Measurements from ENCODE around the gene FBXO31. TPM values are rescaled to one million over a fixed set of nuclear protein-coding genes. Genes with fewer than 3 reads are reported as not detected.

Gene FBXO31
- total and polyA plus RNA-seq, 2 of the 8 experiments (the other 6 are each of a cell fraction or from before 2014, with no cell fraction given), result 8.3 to 21.6 TPM

DNA sequence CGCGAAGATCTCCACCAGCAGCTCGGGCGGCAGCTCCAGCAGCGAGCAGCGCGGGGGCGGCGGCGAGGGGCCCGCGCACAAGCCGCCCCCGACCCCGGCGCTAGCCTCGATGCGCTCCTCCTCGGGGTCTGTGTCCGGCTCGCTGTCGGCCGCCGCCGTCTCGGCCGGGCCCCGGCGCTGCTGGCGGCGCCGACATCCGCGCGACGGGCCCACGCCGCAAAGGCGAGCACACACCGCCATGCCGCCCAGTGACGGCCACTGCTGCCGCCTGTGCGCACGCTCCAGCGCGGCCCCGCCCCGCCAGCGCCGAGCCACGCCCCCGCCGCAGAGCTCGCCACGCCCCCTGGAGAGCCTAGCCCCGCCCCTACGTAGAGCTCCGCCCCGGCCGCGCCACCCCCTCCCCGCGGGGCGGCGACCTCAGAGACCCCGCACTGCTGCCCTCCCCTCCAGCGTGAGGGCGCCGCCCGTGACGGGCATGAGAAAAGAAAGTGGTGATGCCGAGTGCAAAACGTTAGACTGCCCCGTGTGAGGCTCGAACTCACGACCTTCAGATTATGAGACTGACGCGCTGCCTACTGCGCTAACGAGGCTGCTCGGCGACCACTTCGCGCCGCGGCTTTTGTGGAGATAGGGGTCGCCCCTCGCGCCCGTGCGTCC, at the start of gene FBXO31 (continued):
- TF ChIP-seq KDM1A (IDR thresholded peaks at IDR 0.05; ENCODE audit: borderline replicate concordance, low read length), result 0 out of 2 replicates have a peak, but pooled peaks have one; percentile 32
- peak; percentile 67 for TF ChIP-seq BACH1 (IDR thresholded peaks at IDR 0.05; ENCODE audit: low read length)
- TF ChIP-seq KDM4A (IDR thresholded peaks at IDR 0.05; ENCODE audit: low read depth, low read length, severe bottlenecking), result no peak
- peak; percentile 85 for TF ChIP-seq CREB1 (IDR thresholded peaks at IDR 0.05)
- TF ChIP-seq, protein P1, sequence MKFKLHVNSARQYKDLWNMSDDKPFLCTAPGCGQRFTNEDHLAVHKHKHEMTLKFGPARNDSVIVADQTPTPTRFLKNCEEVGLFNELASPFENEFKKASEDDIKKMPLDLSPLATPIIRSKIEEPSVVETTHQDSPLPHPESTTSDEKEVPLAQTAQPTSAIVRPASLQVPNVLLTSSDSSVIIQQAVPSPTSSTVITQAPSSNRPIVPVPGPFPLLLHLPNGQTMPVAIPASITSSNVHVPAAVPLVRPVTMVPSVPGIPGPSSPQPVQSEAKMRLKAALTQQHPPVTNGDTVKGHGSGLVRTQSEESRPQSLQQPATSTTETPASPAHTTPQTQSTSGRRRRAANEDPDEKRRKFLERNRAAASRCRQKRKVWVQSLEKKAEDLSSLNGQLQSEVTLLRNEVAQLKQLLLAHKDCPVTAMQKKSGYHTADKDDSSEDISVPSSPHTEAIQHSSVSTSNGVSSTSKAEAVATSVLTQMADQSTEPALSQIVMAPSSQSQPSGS (IDR thresholded peaks at IDR 0.05; ENCODE audit: low read length), result no peak
- TF ChIP-seq EP300 (IDR thresholded peaks at IDR 0.05; ENCODE audit: borderline replicate concordance in 1 of 2, low read depth in 2 of 2, low read length in 2 of 2), result no peak
- TF ChIP-seq TEAD4 (IDR thresholded peaks at IDR 0.05; ENCODE audit: low read depth, low read length), result peak; percentile 84
- TF ChIP-seq CBX5 (IDR thresholded peaks at IDR 0.05; ENCODE audit: low read depth, low read length), result no peak
- no peak for TF ChIP-seq EZH2 (IDR thresholded peaks at IDR 0.05; ENCODE audit: low read depth, low read length, severe bottlenecking)
- TF ChIP-seq, protein P2, sequence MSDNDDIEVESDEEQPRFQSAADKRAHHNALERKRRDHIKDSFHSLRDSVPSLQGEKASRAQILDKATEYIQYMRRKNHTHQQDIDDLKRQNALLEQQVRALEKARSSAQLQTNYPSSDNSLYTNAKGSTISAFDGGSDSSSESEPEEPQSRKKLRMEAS (IDR thresholded peaks at IDR 0.05), result peak; percentile 31; the same call in 1 of the 2 replicates
- no peak for TF ChIP-seq RAD21 (IDR thresholded peaks at IDR 0.05 in 1 of 2, conservative IDR thresholded peaks at IDR 0.05 in 1 of 2; ENCODE audit: low read depth in 2 of 2, low read length in 2 of 2)
- peak; percentile 11; the same call in 1 of the 2 replicates for TF ChIP-seq CHD2 (IDR thresholded peaks at IDR 0.05; ENCODE audit: low read length)
- TF ChIP-seq EGR1 (IDR thresholded peaks at IDR 0.05; ENCODE audit: borderline replicate concordance, low read depth, low read length), result peak; percentile 28; the same call in 1 of the 2 replicates
- peak; percentile 84 for TF ChIP-seq TAF7 (optimal IDR thresholded peaks at IDR 0.05; ENCODE audit: borderline replicate concordance, low read depth, low read length)
- 0 out of 2 replicates have a peak, but pooled peaks have one; percentile 2 for TF ChIP-seq JUN (IDR thresholded peaks at IDR 0.05; ENCODE audit: low read depth, low read length)
- no peak for TF ChIP-seq RXRA (IDR thresholded peaks at IDR 0.05; ENCODE audit: insufficient read depth, low read depth, low read length)
- 0 out of 2 replicates have a peak, but pooled peaks have one; percentile 24 for TF ChIP-seq JUND (IDR thresholded peaks at IDR 0.05; ENCODE audit: low read length)
- peak; percentile 42 for TF ChIP-seq NRF1 (IDR thresholded peaks at IDR 0.05; ENCODE audit: low read depth, low read length)
- no peak for TF ChIP-seq SAP30 (IDR thresholded peaks at IDR 0.05; ENCODE audit: insufficient read depth, insufficient replicate concordance, low read length)
- peak; percentile 44; the same call in 1 of the 2 replicates for TF ChIP-seq PHF8 (conservative IDR thresholded peaks at IDR 0.05; ENCODE audit: low read depth, low read length)
- no peak for TF ChIP-seq SUZ12 (IDR thresholded peaks at IDR 0.05; ENCODE audit: low read length)

All from H1 (cell line).